Measurements from ENCODE around the gene DPP10. TPM values are rescaled to one million over a fixed set of nuclear protein-coding genes. Genes with fewer than 3 reads are reported as not detected.

Gene DPP10
- total and polyA plus RNA-seq, 7 donors, result 0.60 to 4.4 (median 3.5) TPM

DNA sequence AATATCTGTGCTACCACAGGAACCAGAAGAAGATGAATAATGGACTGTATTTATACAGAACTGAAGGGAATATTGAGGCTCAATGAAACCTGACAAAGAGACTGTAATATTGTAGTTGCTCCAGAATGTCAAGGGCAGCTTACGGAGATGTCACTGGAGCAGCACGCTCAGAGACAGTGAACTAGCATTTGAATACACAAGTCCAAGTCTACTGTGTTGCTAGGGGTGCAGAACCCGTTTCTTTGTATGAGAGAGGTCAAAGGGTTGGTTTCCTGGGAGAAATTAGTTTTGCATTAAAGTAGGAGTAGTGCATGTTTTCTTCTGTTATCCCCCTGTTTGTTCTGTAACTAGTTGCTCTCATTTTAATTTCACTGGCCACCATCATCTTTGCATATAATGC is 1399.9 kb downstream of the DPP10 start:
- H3K36me3 ChIP-seq, result no peaks in the 10 kb centered on the region
- H3K9me3 ChIP-seq, result no peaks in the 10 kb centered on the region
- H3K4me3 ChIP-seq, result no peak overlapping the region
- H3K4me1 ChIP-seq, result no peaks in the 10 kb centered on the region
- no peaks in the 10 kb centered on the region for H3K27me3 ChIP-seq
- H3K27ac ChIP-seq, result no peak overlapping the region
- TF ChIP-seq EP300 (IDR thresholded peaks at IDR 0.05) (no peak), POLR2AphosphoS5 (IDR thresholded peaks at IDR 0.05) (no peak), POLR2A (IDR thresholded peaks at IDR 0.05) (no peak)
- TF ChIP-seq, protein P1, sequence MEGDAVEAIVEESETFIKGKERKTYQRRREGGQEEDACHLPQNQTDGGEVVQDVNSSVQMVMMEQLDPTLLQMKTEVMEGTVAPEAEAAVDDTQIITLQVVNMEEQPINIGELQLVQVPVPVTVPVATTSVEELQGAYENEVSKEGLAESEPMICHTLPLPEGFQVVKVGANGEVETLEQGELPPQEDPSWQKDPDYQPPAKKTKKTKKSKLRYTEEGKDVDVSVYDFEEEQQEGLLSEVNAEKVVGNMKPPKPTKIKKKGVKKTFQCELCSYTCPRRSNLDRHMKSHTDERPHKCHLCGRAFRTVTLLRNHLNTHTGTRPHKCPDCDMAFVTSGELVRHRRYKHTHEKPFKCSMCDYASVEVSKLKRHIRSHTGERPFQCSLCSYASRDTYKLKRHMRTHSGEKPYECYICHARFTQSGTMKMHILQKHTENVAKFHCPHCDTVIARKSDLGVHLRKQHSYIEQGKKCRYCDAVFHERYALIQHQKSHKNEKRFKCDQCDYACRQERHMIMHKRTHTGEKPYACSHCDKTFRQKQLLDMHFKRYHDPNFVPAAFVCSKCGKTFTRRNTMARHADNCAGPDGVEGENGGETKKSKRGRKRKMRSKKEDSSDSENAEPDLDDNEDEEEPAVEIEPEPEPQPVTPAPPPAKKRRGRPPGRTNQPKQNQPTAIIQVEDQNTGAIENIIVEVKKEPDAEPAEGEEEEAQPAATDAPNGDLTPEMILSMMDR (IDR thresholded peaks at IDR 0.05), result no peak
- intact Hi-C loops (cut with DNase I), result no loop called here
- WGBS, 2 donors, result 88 to 92% methylated on average over 3 of the region's 3 CpGs
- DNase-seq, result no peak

DNA sequence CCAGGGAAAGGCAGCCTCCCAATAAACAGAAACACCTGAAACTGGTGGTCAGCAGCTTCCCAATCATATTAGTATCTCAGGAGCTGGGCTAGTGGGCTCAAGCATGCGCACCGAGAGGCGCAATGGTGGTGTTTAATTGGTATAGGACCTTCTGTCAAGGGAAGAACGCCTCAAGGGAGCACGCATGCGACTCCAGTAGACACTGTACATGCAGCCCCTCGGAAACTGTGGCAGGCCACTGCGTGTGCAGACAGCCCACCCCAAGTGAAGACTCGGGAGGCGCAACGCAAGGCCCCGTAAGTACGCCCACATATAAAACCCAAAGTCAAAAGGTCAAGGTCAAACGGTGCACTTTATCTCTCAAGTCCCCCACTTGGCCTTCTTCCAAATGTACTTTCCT is 1405.8 kb downstream of the DPP10 start:
- H3K9me3 ChIP-seq, result peaks cover 0 to 3% (median 0%) of the 10 kb centered on the region in 4 donors
- DNase-seq, result no peak
- no peaks in the 10 kb centered on the region for H3K27me3 ChIP-seq
- H3K4me3 ChIP-seq, result no peak overlapping the region
- no peak overlapping the region for H3K27ac ChIP-seq
- H3K36me3 ChIP-seq, result no peaks in the 10 kb centered on the region
- no peaks in the 10 kb centered on the region for H3K4me1 ChIP-seq
- intact Hi-C loops (cut with DNase I), result no loop called here
- TF ChIP-seq POLR2A (IDR thresholded peaks at IDR 0.05) (no peak), POLR2AphosphoS5 (IDR thresholded peaks at IDR 0.05) (no peak), EP300 (IDR thresholded peaks at IDR 0.05) (no peak)
- TF ChIP-seq, protein P1 (IDR thresholded peaks at IDR 0.05), result no peak
- 93 to 95% methylated on average over 14 of the region's 14 CpGs for WGBS, 2 donors

DNA sequence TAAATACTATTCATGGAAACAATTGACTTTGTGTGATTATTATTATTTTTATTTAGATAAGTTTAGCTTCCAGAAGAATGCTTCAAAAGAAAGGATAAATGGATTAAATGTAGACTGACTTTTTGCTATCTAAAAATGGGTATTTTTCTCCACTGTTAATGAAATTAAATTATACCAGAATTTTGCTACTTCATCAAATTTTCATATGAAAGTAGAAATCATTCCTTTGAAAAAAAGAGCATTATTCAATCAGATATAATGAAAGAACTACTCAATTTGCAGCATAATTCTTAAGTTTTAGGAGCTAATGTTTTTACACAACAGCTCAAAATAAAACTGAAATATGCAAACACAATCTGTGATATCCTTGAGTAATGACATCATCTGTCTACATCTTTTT is 1424.6 kb downstream of the DPP10 start:
- no peaks in the 10 kb centered on the region for H3K4me1 ChIP-seq
- TF ChIP-seq, protein P1 (IDR thresholded peaks at IDR 0.05), result no peak
- TF ChIP-seq EP300 (IDR thresholded peaks at IDR 0.05) (no peak), POLR2A (IDR thresholded peaks at IDR 0.05) (no peak), POLR2AphosphoS5 (IDR thresholded peaks at IDR 0.05) (no peak)
- H3K27ac ChIP-seq, result no peak overlapping the region
- intact Hi-C loops (cut with DNase I), result no loop called here
- H3K36me3 ChIP-seq, result no peaks in the 10 kb centered on the region
- no peak overlapping the region for H3K4me3 ChIP-seq
- DNase-seq, result no peak
- H3K27me3 ChIP-seq, result no peaks in the 10 kb centered on the region
- H3K9me3 ChIP-seq, result no peaks in the 10 kb centered on the region

DNA sequence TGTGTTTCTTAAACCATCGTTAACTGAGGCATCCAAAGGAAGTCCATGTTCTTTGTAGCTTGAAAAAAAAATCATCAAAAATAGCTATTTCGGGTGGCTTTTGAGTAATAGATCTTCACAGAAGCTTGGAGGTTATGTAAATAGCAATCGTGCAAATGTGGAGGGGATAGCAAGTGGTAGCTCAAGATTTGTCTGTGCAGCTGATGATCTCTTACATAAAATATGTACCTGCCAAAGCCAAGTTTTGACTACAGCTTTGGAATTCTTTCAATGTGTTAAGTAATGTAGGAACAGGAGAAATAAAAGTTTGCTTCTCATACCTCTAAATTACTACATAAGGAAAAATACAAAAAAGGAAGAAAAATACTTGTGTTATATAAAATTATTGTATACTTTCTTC is 1432.0 kb downstream of the DPP10 start:
- TF ChIP-seq POLR2AphosphoS5 (IDR thresholded peaks at IDR 0.05), result no peak
- no peak for TF ChIP-seq POLR2A (IDR thresholded peaks at IDR 0.05)
- no peak for TF ChIP-seq EP300 (IDR thresholded peaks at IDR 0.05)
- TF ChIP-seq, protein P1 (IDR thresholded peaks at IDR 0.05), result no peak
- intact Hi-C loops (cut with DNase I), result no loop called here
- 60 to 71% methylated on average over 3 of the region's 3 CpGs for WGBS, 2 donors

DNA sequence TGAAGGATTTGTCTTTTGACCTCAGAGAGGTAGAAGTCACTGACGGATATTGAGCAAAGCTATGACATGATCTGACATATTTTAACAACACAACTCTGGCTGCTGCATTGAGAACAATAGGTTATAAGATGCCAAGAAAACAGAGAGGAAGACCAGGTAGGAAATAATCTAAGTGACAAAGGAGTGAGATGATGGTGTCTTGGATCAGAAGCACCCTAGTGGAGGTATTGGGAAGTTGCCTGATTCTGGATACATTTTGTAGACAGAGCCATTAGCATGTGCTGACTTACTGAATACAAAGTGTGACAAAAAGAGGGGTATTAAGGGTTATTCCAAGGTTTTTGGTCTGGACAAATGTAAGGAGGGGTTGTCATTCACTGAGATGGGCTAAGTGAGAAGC is 1438.1 kb downstream of the DPP10 start:
- Histone ChIP-seq H3K27me3 (no peaks in the 10 kb centered on the region), H3K27ac (no peak overlapping the region), H3K4me3 (no peak overlapping the region), H3K4me1 (no peaks in the 10 kb centered on the region), H3K36me3 (no peaks in the 10 kb centered on the region), H3K9me3 (no peaks in the 10 kb centered on the region)
- DNase-seq, result no peak
- TF ChIP-seq POLR2AphosphoS5 (IDR thresholded peaks at IDR 0.05) (no peak), EP300 (IDR thresholded peaks at IDR 0.05) (no peak), POLR2A (IDR thresholded peaks at IDR 0.05) (no peak)
- TF ChIP-seq, protein P1 (IDR thresholded peaks at IDR 0.05), result no peak
- WGBS, 2 donors, result 87 to 94% methylated on average over 1 of the region's 1 CpG
- intact Hi-C loops (cut with DNase I), result no loop called here

More for the DNA sequence above, 1432.0 kb downstream of the DPP10 start:
- Histone ChIP-seq H3K27me3 (no peaks in the 10 kb centered on the region), H3K4me1 (no peaks in the 10 kb centered on the region), H3K36me3 (no peaks in the 10 kb centered on the region), H3K9me3 (no peaks in the 10 kb centered on the region), H3K27ac (no peak overlapping the region), H3K4me3 (no peak overlapping the region)
- DNase-seq, result no peak

All from sigmoid colon (tissue), 7 donors.